ENCODE measurements around the gene OR7G2. TPM values are rescaled to one million over a fixed set of nuclear protein-coding genes. Genes with fewer than 3 reads are reported as not detected.
"Not testable (repeated sequence)": the region's sequence is repeated elsewhere in the genome, so short reads cannot be mapped to it uniquely, and the experiment has no call there.

Gene OR7G2
- total RNA-seq, 1 donor from 2014 or later = not detected

GRCh38 chr19:9057505-9058258 is 49.6 kb downstream of the OR7G2 start:
- H3K36me3 ChIP-seq (ENCODE audit: insufficient read depth, low read length) = no peaks in the 10 kb centered on the region
- H4K20me1 ChIP-seq (ENCODE audit: insufficient read depth, low read length) = no peaks in the 10 kb centered on the region
- no peaks in the 10 kb centered on the region for H3K27me3 ChIP-seq (ENCODE audit: insufficient read depth, low read length)
- Mint-ChIP-seq H3K4me1 (ENCODE audit: low read depth, unreplicated experiment) (no peaks in the 10 kb centered on the region), H3K27ac (ENCODE audit: unreplicated experiment) (no peak overlapping the region), H3K4me3 (ENCODE audit: unreplicated experiment) (no peak overlapping the region), H3K36me3 (ENCODE audit: low read depth, unreplicated experiment) (no peaks in the 10 kb centered on the region), H3K27me3 (ENCODE audit: low read depth, unreplicated experiment) (no peaks in the 10 kb centered on the region), H3K9me3 (ENCODE audit: unreplicated experiment) (peaks cover 11% of the 10 kb centered on the region)
- H3K4me3 ChIP-seq (ENCODE audit: insufficient read depth, low read depth, low read length) = no peak overlapping the region
- DNase-seq (ENCODE audit: low read depth) (no peak), FAIRE-seq (no peak)
- H3K79me2 ChIP-seq (ENCODE audit: insufficient read depth, low read length) = no peaks in the 10 kb centered on the region
- H3K9me3 ChIP-seq (ENCODE audit: insufficient read depth, low read depth, low read length) = no peaks in the 10 kb centered on the region
- no peak overlapping the region for H2AFZ ChIP-seq (ENCODE audit: low read depth, low read length)
- no peak overlapping the region for H3K27ac ChIP-seq (ENCODE audit: low read depth, low read length)
- H3K4me1 ChIP-seq (ENCODE audit: insufficient read depth, low read length) = no peaks in the 10 kb centered on the region
- no peak overlapping the region for H3K9ac ChIP-seq (ENCODE audit: low read length)
- H3K4me2 ChIP-seq (ENCODE audit: low read length) = no peak overlapping the region
- TF ChIP-seq CTCF (IDR thresholded peaks at IDR 0.05; ENCODE audit: insufficient read depth, low read depth, low read length) (no peak), EZH2 (IDR thresholded peaks at IDR 0.05; ENCODE audit: insufficient read depth, low read length) (no peak)

DNA sequence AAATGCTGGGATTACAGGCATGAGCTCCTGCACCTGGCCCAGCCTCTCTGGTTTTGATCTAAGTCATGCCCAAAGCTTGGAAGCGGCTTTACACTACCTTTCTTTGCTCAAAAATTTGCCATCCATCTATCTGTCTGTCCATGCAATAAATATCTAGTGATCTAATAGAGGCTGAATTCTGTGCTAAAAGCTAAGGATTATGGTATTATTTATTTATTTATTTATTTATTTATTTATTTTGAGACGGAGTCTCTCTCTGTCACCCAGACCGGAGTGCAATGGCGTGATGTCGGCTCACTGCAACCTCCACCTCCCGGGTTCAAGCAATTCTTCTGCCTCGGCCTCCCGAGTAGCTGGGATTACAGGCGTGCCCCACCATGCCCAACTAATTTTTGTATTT is 51.1 kb downstream of the OR7G2 start:
- H3K27ac Mint-ChIP-seq (ENCODE audit: unreplicated experiment); H3K9me3 ChIP-seq (ENCODE audit: insufficient read depth, low read depth, low read length); H3K4me3 Mint-ChIP-seq (ENCODE audit: unreplicated experiment); H3K36me3 ChIP-seq (ENCODE audit: insufficient read depth, low read length); H3K27ac ChIP-seq (ENCODE audit: low read depth, low read length); H3K79me2 ChIP-seq (ENCODE audit: insufficient read depth, low read length); H3K4me1 Mint-ChIP-seq (ENCODE audit: low read depth, unreplicated experiment); H3K27me3 ChIP-seq (ENCODE audit: insufficient read depth, low read length); H3K4me1 ChIP-seq (ENCODE audit: insufficient read depth, low read length); H3K36me3 Mint-ChIP-seq (ENCODE audit: low read depth, unreplicated experiment); H3K4me2 ChIP-seq (ENCODE audit: low read length); H4K20me1 ChIP-seq (ENCODE audit: insufficient read depth, low read length); H3K27me3 Mint-ChIP-seq (ENCODE audit: low read depth, unreplicated experiment); H3K9ac ChIP-seq (ENCODE audit: low read length); DNase-seq (ENCODE audit: low read depth); H2AFZ ChIP-seq (ENCODE audit: low read depth, low read length); FAIRE-seq; H3K4me3 ChIP-seq (ENCODE audit: insufficient read depth, low read depth, low read length): not testable (repeated sequence)
- peaks cover 13% of the 10 kb centered on the region for H3K9me3 Mint-ChIP-seq (ENCODE audit: unreplicated experiment)

DNA sequence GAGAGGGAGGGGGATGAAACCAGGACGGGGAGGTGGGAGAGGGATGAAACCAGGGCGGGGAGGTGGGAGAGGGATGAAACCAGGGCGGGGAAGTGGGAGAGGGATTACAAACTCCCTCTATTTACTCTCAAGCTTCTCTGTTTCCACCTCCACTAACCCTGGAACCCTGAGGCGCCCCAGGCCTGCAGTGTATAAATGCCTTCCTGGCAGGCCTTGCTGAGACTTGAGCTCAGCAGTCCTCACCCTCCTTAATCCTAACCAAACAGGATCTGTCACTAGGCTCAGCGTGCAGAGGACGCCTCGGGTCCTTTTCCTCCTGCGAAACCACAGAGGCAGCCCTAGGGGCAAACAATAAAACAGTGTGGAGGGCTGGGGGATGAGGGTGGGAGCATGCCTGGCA is 52.5 kb downstream of the OR7G2 start:
- FAIRE-seq = no peak
- H3K27ac Mint-ChIP-seq (ENCODE audit: unreplicated experiment) = no peak overlapping the region

More for the DNA sequence above, 52.5 kb downstream of the OR7G2 start:
- TF ChIP-seq CTCF (IDR thresholded peaks at IDR 0.05; ENCODE audit: insufficient read depth, low read depth, low read length) = no peak
- no peak for TF ChIP-seq EZH2 (IDR thresholded peaks at IDR 0.05; ENCODE audit: insufficient read depth, low read length)
- no peaks in the 10 kb centered on the region for H4K20me1 ChIP-seq (ENCODE audit: insufficient read depth, low read length)
- Mint-ChIP-seq H3K36me3 (ENCODE audit: low read depth, unreplicated experiment) (no peaks in the 10 kb centered on the region), H3K9me3 (ENCODE audit: unreplicated experiment) (peaks cover 13% of the 10 kb centered on the region), H3K4me3 (ENCODE audit: unreplicated experiment) (no peak overlapping the region), H3K4me1 (ENCODE audit: low read depth, unreplicated experiment) (no peaks in the 10 kb centered on the region), H3K27me3 (ENCODE audit: low read depth, unreplicated experiment) (no peaks in the 10 kb centered on the region)
- H3K4me2 ChIP-seq (ENCODE audit: low read length) = no peak overlapping the region
- H3K4me1 ChIP-seq (ENCODE audit: insufficient read depth, low read length) = no peaks in the 10 kb centered on the region
- no peak overlapping the region for H3K4me3 ChIP-seq (ENCODE audit: insufficient read depth, low read depth, low read length)
- no peak overlapping the region for H3K27ac ChIP-seq (ENCODE audit: low read depth, low read length)
- H3K27me3 ChIP-seq (ENCODE audit: insufficient read depth, low read length) = no peaks in the 10 kb centered on the region
- DNase-seq (ENCODE audit: low read depth) = no peak
- no peak overlapping the region for H2AFZ ChIP-seq (ENCODE audit: low read depth, low read length)
- no peaks in the 10 kb centered on the region for H3K9me3 ChIP-seq (ENCODE audit: insufficient read depth, low read depth, low read length)
- no peaks in the 10 kb centered on the region for H3K36me3 ChIP-seq (ENCODE audit: insufficient read depth, low read length)
- H3K79me2 ChIP-seq (ENCODE audit: insufficient read depth, low read length) = no peaks in the 10 kb centered on the region
- H3K9ac ChIP-seq (ENCODE audit: low read length) = no peak overlapping the region

Data from astrocyte (in vitro differentiated cells and primary cell).